AG04450 (cell line): ENCODE data around the gene LTBP2. TPM values are rescaled to one million over a fixed set of nuclear protein-coding genes. Genes with fewer than 3 reads are reported as not detected.

Experiments
- CTCF ChIA-PET: fragments of 300-600, 350-600 bp; formaldehyde crosslinking; extraction: SDS; loops from one replicate; lab custom pipeline; 2022; ENCODE audit warnings: antibody characterized with exemption, inconsistent platforms; lab: Charles Lee
- POLR2A ChIA-PET: fragments of 350-600 bp; formaldehyde crosslinking; extraction: SDS; loops from one replicate; lab custom pipeline; 2021; ENCODE audit warnings: antibody characterized with exemption, inconsistent platforms; lab: Yijun Ruan, JAX
- DNase-seq: peaks from one replicate; pipeline ENCODE4 v3.0.0-alpha.2; 2011; ENCODE audit warnings: low read depth, low spot score
- H3K27ac ChIP-seq: one replicate; pipeline ENCODE4 v1.5.1; 2012; ENCODE audit warnings: low read depth, low read length, control low read depth
- H3K27me3 ChIP-seq: one replicate; pipeline ENCODE4 v1.6.0; 2012; ENCODE audit warnings: low read length; ENCODE audit not compliant: control insufficient read depth, insufficient read depth
- H3K4me3 ChIP-seq: 2 replicates; pipeline ENCODE4 v1.5.1; 2011; ENCODE audit warnings: mild to moderate bottlenecking, low read depth, low read length, control low read depth
- H3K9me3 ChIP-seq: 2 replicates; pipeline ENCODE4 v1.5.1; 2012; ENCODE audit warnings: low read length; ENCODE audit not compliant: control insufficient read depth, insufficient read depth
- CTCF ChIP-seq: IDR thresholded peaks from 2 replicates; pipeline ENCODE4 v1.5.1; 2011; ENCODE audit warnings: low read depth, low read length, control low read depth, inconsistent platforms
- polyA plus RNA-seq: library from polyadenylated mRNA; depleted of rRNA; stranded (reverse); fragments of >200 nt; gene quantifications from 2 replicates; pipeline ENCODE4 v1.2.3, GENCODE V29; 2011

The LTBP2 gene
- polyA plus RNA-seq, 1 experiment: 44.3 TPM

DNA sequence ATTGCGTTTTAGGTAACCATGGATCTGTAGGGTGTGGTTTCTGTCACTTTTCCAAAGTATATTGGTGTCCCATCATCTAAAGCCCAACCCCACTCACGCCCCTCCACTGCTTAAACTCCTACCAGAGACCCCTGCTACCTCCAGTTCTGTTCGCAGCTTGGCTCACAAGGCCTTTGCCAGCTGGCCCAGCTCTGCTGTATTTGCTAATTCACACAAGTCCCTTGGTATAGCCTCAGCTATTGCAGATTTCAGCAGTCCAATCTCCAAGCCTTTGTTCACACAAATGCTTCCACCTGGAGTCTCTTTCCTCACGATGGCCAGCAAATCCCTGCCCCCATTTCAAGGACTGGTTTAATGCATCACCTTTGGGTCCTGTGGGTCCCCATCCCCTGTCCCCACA lies 94.3 kb downstream of the LTBP2 start:
- no peak for DNase-seq

GRCh38 chr14:74516451-74517160 lies 95.4 kb downstream of the LTBP2 start:
- ChIA-PET POLR2A (interaction anchor here (0.5 to 1.1 kb wide), 2 partner anchors 22 to 55 kb away, joined by 3 read pairs; no protein-coding TSS in a partner anchor), CTCF (no interaction called here)
- Histone ChIP-seq H3K4me3 (no peak overlapping the region), H3K27ac (no peak overlapping the region), H3K9me3 (no peaks in the 10 kb centered on the region), H3K27me3 (no peaks in the 10 kb centered on the region)
- no peak for DNase-seq
- no peak for TF ChIP-seq CTCF

More for the DNA sequence above, 94.3 kb downstream of the LTBP2 start:
- Histone ChIP-seq H3K27me3 (no peaks in the 10 kb centered on the region), H3K4me3 (no peak overlapping the region), H3K27ac (no peak overlapping the region), H3K9me3 (no peaks in the 10 kb centered on the region)
- CTCF ChIA-PET: no interaction called here
- POLR2A ChIA-PET: no interaction called here
- no peak for TF ChIP-seq CTCF

GRCh38 chr14:74515891-74516412 lies 96.1 kb downstream of the LTBP2 start:
- TF ChIP-seq CTCF: no peak

GRCh38 chr14:74514471-74514941 lies 97.5 kb downstream of the LTBP2 start:
- no peak for DNase-seq
- no peak for TF ChIP-seq CTCF
- POLR2A ChIA-PET: no interaction called here
- Histone ChIP-seq H3K9me3 (no peaks in the 10 kb centered on the region), H3K27me3 (no peaks in the 10 kb centered on the region), H3K4me3 (no peak overlapping the region), H3K27ac (peak overlapping the region; percentile 57)
- CTCF ChIA-PET: interaction anchor here (1.1 to 1.3 kb wide), 2 partner anchors 12 to 15 kb away, joined by 4 to 6 read pairs; no protein-coding TSS in a partner anchor

More at GRCh38 chr14:74515891-74516412, 96.1 kb downstream of the LTBP2 start:
- H3K9me3 ChIP-seq: no peaks in the 10 kb centered on the region
- H3K27ac ChIP-seq: no peak overlapping the region
- no peak for DNase-seq
- H3K4me3 ChIP-seq: no peak overlapping the region
- POLR2A ChIA-PET: interaction anchor here (0.5 to 1.1 kb wide), 2 partner anchors 22 to 56 kb away, joined by 3 read pairs; no protein-coding TSS in a partner anchor
- H3K27me3 ChIP-seq: no peaks in the 10 kb centered on the region
- CTCF ChIA-PET: no interaction called here
